Measurements from ENCODE around the gene CASP9.

- TF ChIP-seq CTCF (IDR thresholded peaks at IDR 0.05) (no peak), ZFX (IDR thresholded peaks at IDR 0.05; ENCODE audit: borderline replicate concordance) (no peak)
These were observed 71.0 kb downstream of the CASP9 start for GRCh38 chr1:15452866-15453571.
